GM12891 (cell line): ENCODE results near the gene FARP1.

Source experiments
- POLR2A ChIP-seq: IDR thresholded peaks from 2 replicates; pipeline ENCODE4 v1.6.1; 2011; ENCODE audit warnings: low read depth, low read length, control low read depth
- POLR2AphosphoS5 ChIP-seq: IDR thresholded peaks from 2 replicates; pipeline ENCODE4 v1.6.1; 2011; ENCODE audit warnings: low read depth, low read length, control low read depth

GRCh38 chr13:98298599-98298998 lies 155.7 kb downstream of the FARP1 start:
- TF ChIP-seq POLR2A (no peak), POLR2AphosphoS5 (no peak)
